Progenitor cell of endocrine pancreas (in vitro differentiated cells): ENCODE measurements around the gene CAMK2D. TPM values are rescaled to one million over a fixed set of nuclear protein-coding genes. Genes with fewer than 3 reads are reported as not detected.

ENCODE experiments used
- DNase-seq: peaks from one replicate; pipeline ENCODE4 v3.0.0; 2021; ENCODE audit warnings: low spot score; ENCODE audit not compliant: unreplicated experiment
- H3K27ac Mint-ChIP-seq: 2 replicates; pipeline ENCODE4 v1.8.0; 2021; ENCODE audit warnings: mild to moderate bottlenecking, moderate library complexity, mixed read lengths
- H3K27me3 Mint-ChIP-seq: 2 replicates; pipeline ENCODE4 v1.8.0; 2021; ENCODE audit warnings: mixed read lengths
- H3K36me3 Mint-ChIP-seq: 2 replicates; pipeline ENCODE4 v1.8.0; 2022; ENCODE audit warnings: mixed read lengths; ENCODE audit not compliant: insufficient read depth
- H3K4me1 Mint-ChIP-seq: 2 replicates; pipeline ENCODE4 v1.8.0; 2021; ENCODE audit warnings: low read depth, mixed read lengths
- H3K4me3 Mint-ChIP-seq: 2 replicates; pipeline ENCODE4 v1.8.0; 2021; ENCODE audit warnings: low read depth, mild to moderate bottlenecking, moderate library complexity, mixed read lengths
- H3K9me3 Mint-ChIP-seq: 2 replicates; pipeline ENCODE4 v1.8.0; 2021; ENCODE audit warnings: low read depth, mixed read lengths
- total RNA-seq: library from RNA; stranded (reverse); gene quantifications from 2 replicates; pipeline ENCODE4 v1.2.1, GENCODE V29; 2021
- TF ChIP-seq, protein P1 (sequence below): fragments of 200-600 bp; sonication (generic); IDR thresholded peaks from one replicate; pipeline ENCODE4 v1.5.0; 2021; ENCODE audit warnings: antibody characterized with exemption, mild to moderate bottlenecking; ENCODE audit not compliant: unreplicated experiment

Gene CAMK2D
- total RNA-seq, 1 donor from 2014 or later: 74.4 TPM

DNA sequence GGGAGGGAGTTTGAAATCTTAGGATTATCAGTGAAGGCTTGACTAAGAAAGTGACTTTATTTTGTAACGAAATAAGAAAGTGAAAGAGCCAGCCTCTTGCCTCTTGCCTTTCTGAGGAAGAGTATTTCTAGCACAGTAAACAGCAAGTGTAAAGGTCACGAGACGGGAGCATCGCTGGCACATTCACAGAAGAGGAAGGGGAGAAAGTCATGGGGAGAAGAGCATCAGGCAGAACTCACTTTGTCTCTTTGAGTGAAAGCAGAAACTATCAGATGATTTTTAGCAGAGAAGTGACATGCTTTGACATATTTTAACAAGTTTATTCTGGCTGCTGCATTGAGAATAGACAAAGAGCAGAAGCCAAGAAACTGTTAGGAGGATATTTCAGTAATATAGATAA is 313.8 kb downstream of the CAMK2D start:
- H3K4me1 Mint-ChIP-seq: peaks cover 9% of the 10 kb centered on the region
- H3K27ac Mint-ChIP-seq: no peak overlapping the region
- DNase-seq: no peak
- H3K4me3 Mint-ChIP-seq: no peak overlapping the region
- no peaks in the 10 kb centered on the region for H3K9me3 Mint-ChIP-seq
- H3K36me3 Mint-ChIP-seq: no peaks in the 10 kb centered on the region
- TF ChIP-seq, protein P1, sequence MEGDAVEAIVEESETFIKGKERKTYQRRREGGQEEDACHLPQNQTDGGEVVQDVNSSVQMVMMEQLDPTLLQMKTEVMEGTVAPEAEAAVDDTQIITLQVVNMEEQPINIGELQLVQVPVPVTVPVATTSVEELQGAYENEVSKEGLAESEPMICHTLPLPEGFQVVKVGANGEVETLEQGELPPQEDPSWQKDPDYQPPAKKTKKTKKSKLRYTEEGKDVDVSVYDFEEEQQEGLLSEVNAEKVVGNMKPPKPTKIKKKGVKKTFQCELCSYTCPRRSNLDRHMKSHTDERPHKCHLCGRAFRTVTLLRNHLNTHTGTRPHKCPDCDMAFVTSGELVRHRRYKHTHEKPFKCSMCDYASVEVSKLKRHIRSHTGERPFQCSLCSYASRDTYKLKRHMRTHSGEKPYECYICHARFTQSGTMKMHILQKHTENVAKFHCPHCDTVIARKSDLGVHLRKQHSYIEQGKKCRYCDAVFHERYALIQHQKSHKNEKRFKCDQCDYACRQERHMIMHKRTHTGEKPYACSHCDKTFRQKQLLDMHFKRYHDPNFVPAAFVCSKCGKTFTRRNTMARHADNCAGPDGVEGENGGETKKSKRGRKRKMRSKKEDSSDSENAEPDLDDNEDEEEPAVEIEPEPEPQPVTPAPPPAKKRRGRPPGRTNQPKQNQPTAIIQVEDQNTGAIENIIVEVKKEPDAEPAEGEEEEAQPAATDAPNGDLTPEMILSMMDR: no peak
- no peaks in the 10 kb centered on the region for H3K27me3 Mint-ChIP-seq

DNA sequence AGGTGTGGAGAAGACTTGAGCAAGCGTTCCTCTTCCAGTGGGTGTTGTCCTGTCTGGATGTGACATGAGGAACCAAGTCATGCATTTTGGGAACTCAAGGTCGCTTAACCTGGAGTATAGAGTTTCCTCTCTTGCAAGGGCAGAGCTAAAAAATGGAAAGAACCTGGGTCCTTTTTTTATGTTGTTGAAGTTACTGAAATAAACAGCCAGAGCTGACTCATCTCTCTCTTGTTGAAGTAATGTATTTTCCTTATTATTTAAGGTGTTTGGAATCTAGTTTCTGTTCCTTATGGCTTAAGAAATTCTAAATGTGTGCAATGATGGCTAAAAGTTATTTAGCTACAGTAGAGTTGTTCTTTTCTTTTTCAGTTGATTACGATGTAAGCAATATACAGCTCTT is 314.5 kb downstream of the CAMK2D start:
- Mint-ChIP-seq H3K4me3 (no peak overlapping the region), H3K4me1 (peaks cover 9% of the 10 kb centered on the region), H3K27me3 (no peaks in the 10 kb centered on the region), H3K27ac (no peak overlapping the region), H3K9me3 (no peaks in the 10 kb centered on the region), H3K36me3 (no peaks in the 10 kb centered on the region)
- TF ChIP-seq, protein P1: no peak
- no peak for DNase-seq

DNA sequence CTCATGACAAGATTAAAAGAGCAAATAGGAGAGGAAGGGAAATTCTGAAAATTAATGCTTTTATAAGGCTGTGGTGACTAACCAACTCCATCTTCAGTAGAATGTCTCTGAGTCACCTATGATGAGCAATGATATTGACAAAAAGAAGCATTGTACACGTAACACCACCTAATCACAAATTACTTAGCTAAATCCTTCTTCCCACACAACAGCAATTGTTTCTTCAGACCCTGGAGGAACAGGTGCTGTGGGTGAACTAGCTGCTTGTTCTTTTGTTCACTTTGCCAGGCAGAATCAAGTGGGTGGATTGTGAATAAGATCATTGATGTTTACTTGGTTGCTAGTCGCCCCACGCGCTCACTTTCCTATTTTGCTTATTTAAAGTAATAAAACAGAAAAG is 315.5 kb downstream of the CAMK2D start:
- H3K27ac Mint-ChIP-seq: no peak overlapping the region
- no peaks in the 10 kb centered on the region for H3K27me3 Mint-ChIP-seq
- no peak overlapping the region for H3K4me3 Mint-ChIP-seq
- no peak for DNase-seq
- H3K9me3 Mint-ChIP-seq: no peaks in the 10 kb centered on the region
- TF ChIP-seq, protein P1: no peak
- H3K4me1 Mint-ChIP-seq: peaks cover 9% of the 10 kb centered on the region
- no peaks in the 10 kb centered on the region for H3K36me3 Mint-ChIP-seq

DNA sequence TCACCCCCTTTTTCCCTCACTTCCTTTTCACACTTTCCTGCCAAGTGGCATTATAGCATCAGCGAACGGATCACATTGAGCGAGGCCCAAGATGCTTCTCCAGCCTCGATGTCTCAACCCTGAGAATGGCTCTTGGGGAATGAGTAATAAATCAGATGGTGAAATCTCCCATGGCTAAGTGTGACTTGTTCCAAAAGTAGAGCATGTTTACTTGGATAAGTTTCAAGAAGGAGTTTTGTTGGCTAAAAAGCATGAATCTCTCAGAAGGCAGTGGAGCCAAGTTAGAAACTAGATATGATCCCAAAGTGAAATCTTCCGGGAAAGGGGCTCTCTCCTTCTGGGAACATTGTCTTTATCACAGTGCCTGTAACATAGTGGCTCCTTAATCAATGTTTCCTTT is 316.3 kb downstream of the CAMK2D start:
- DNase-seq: no peak
- Mint-ChIP-seq H3K27ac (no peak overlapping the region), H3K4me1 (peaks cover 9% of the 10 kb centered on the region), H3K27me3 (no peaks in the 10 kb centered on the region), H3K9me3 (no peaks in the 10 kb centered on the region), H3K36me3 (no peaks in the 10 kb centered on the region), H3K4me3 (no peak overlapping the region)
- TF ChIP-seq, protein P1: no peak

DNA sequence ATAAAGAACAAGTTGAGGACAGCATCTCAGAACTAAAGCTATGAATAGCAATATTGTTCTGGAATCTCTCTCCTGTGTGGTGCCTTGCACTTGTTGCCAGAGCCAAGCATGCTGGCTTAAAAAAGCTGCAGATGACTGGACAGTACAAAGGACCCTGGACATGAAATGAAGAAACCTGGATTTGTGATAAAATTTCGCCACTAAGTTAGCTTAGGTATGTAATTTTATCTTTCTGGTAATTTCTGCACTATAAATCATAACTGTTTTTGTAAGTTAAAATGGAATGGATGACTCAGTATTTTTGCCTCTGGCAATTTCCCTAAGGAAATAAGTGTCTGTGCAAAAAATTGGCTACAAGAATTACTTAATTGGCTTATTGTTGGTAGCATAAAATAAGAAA is 317.2 kb downstream of the CAMK2D start:
- Mint-ChIP-seq H3K27ac (no peak overlapping the region), H3K27me3 (no peaks in the 10 kb centered on the region), H3K4me3 (no peak overlapping the region), H3K36me3 (no peaks in the 10 kb centered on the region), H3K9me3 (no peaks in the 10 kb centered on the region), H3K4me1 (peaks cover 9% of the 10 kb centered on the region)
- DNase-seq: no peak
- TF ChIP-seq, protein P1: no peak
